ENCODE measurements around the gene DECR2.

DNA sequence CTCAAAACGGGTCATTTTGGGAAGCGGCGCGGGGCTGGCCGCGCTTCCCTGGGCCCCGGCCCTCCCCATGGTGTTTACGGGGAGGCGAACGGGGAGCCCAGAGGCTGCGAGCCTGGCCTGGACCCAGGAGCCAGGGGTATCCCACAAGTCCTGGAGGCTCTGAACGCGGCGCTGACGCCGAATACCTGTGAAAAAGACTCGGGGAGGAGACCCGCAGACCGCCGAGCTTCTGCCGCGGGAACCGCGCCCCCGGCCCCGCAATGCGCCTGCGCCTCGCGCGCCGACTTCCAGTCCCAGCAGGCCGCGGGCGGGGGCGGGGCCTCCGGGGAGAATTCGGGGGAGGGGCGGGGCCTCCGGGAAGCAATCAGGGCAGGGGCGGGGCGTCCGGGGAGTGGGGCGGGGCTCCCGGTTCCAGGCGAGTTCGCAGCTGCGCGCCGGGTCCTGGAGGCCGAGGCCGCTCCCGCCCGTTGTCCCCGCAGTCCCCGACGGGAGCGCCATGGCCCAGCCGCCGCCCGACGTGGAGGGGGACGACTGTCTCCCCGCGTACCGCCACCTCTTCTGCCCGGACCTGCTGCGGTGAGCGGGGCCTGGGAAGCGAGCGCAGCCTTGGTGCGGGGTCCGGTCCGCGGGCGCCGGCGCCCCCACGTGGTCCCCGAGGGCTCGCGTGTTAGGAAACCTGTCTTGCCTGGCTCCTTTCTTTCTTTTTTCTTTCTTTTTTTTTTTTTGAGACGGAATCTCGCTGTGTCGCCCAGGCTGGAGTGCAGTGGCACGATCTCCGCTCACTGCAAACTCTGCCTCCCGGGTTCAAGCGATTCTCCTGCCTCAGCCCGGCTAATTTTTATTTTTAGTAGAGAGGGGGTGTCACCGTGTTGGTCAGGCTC, at the start of gene DECR2:
- TF ChIP-seq, protein P1, sequence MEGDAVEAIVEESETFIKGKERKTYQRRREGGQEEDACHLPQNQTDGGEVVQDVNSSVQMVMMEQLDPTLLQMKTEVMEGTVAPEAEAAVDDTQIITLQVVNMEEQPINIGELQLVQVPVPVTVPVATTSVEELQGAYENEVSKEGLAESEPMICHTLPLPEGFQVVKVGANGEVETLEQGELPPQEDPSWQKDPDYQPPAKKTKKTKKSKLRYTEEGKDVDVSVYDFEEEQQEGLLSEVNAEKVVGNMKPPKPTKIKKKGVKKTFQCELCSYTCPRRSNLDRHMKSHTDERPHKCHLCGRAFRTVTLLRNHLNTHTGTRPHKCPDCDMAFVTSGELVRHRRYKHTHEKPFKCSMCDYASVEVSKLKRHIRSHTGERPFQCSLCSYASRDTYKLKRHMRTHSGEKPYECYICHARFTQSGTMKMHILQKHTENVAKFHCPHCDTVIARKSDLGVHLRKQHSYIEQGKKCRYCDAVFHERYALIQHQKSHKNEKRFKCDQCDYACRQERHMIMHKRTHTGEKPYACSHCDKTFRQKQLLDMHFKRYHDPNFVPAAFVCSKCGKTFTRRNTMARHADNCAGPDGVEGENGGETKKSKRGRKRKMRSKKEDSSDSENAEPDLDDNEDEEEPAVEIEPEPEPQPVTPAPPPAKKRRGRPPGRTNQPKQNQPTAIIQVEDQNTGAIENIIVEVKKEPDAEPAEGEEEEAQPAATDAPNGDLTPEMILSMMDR (conservative IDR thresholded peaks at IDR 0.05; ENCODE audit: low read length), result peak; percentile 36
- no peak for TF ChIP-seq EZH2phosphoT487 (IDR thresholded peaks at IDR 0.05; ENCODE audit: borderline replicate concordance)

Data from Loucy (cell line).